Memory B cell (primary cell): Measurements from ENCODE around the gene KMO.

Experiments
- ATAC-seq: fragments of 150-1000 bp; cut with Tn5 transposase; 2 replicates; pipeline ENCODE4 v1.10.0; 2021; ENCODE audit warnings: low read depth, mild to moderate bottlenecking, moderate library complexity
- DNase-seq, 2 donors: peaks; one replicate each; pipeline ENCODE4 v3.0.0; 2022; ENCODE audit warnings: low spot score in 2 of 2
- H3K27ac Mint-ChIP-seq: one replicate; pipeline ENCODE4 v1.8.0; 2022; ENCODE audit warnings: mild to moderate bottlenecking, moderate library complexity, mixed read lengths
- H3K27me3 Mint-ChIP-seq: one replicate; pipeline ENCODE4 v1.8.0; 2022; ENCODE audit warnings: mixed read lengths
- H3K36me3 Mint-ChIP-seq: one replicate; pipeline ENCODE4 v1.8.0; 2022; ENCODE audit warnings: mild to moderate bottlenecking, mixed read lengths
- H3K4me1 Mint-ChIP-seq: one replicate; pipeline ENCODE4 v1.8.0; 2022; ENCODE audit warnings: mixed read lengths
- H3K4me3 Mint-ChIP-seq: one replicate; pipeline ENCODE4 v1.8.0; 2022; ENCODE audit warnings: mild to moderate bottlenecking, moderate library complexity, mixed read lengths
- H3K9me3 Mint-ChIP-seq: one replicate; pipeline ENCODE4 v1.8.0; 2022; ENCODE audit warnings: mixed read lengths

The KMO gene

DNA sequence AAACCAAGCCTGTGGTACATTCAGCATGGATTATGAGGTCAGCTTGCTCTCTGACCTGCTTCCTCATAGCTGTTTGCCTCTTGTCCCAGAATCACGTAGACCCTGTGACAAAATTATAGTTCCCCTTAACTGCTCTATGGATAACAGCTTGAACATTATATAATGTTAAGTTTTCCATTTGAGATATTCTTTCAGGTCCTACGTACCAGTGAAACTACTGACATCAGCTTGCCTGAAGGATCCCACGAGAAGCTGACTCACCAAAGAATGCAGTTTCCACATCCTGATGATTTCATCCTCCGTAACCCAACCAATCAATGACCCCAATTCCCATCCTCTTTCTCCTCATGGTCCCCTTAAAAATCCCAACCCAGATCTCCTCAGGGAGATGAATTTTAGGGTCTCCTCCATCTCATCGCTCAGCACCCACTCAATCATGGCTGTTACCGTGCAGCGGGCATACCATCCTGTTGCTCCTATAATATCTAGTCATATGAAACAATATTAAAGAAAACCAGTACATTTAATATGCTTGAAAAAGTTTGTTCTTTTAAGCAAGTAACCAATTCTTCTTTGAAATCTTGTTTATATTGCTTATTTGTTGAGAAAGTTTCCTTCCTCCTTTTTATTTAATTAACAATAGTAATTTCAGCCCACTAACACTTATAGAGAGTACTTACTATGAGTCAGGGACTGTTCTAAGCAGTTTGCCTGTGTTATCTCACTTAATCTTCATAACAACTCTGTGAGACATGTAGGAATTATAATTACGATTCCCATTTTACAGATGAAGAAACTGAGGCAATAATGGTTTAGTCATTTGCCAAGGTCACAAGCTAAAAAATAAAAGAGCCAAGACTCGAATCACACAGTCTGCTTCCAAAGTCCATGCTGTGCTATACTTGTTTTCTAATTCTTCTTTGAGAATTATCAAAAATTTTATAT is 80.6 kb downstream of the KMO start:
- DNase-seq (no peak), ATAC-seq (no peak)
- peaks cover 5% of the 10 kb centered on the region for H3K36me3 Mint-ChIP-seq
- no peaks in the 10 kb centered on the region for H3K27me3 Mint-ChIP-seq
- no peak overlapping the region for H3K27ac Mint-ChIP-seq
- H3K9me3 Mint-ChIP-seq = no peaks in the 10 kb centered on the region
- no peak overlapping the region for H3K4me3 Mint-ChIP-seq
- H3K4me1 Mint-ChIP-seq = peaks cover 18% of the 10 kb centered on the region

DNA sequence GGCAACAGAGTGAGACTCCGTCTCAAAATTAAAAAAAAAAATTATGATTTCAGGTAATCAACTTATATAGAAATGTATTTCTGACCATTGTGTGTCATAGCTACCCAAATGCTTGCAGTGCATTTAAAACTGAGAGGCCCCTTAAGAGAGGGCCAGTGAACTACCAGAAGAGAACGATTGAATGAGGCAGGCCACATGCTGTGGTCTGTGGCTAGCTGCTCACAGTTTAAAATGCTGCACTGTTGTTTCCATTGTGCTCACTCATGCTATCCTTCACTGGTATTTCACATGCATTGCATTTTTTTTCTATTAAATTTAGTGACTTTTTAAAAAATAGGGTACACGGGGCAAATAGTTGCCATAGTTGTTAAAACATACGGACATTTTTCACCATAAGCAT is 82.0 kb downstream of the KMO start:
- H3K4me1 Mint-ChIP-seq = peaks cover 17% of the 10 kb centered on the region
- H3K4me3 Mint-ChIP-seq = no peak overlapping the region
- peaks cover 7% of the 10 kb centered on the region for H3K36me3 Mint-ChIP-seq
- no peak overlapping the region for H3K27ac Mint-ChIP-seq
- no peaks in the 10 kb centered on the region for H3K27me3 Mint-ChIP-seq
- no peaks in the 10 kb centered on the region for H3K9me3 Mint-ChIP-seq
- no peak for DNase-seq
- ATAC-seq = no peak

DNA sequence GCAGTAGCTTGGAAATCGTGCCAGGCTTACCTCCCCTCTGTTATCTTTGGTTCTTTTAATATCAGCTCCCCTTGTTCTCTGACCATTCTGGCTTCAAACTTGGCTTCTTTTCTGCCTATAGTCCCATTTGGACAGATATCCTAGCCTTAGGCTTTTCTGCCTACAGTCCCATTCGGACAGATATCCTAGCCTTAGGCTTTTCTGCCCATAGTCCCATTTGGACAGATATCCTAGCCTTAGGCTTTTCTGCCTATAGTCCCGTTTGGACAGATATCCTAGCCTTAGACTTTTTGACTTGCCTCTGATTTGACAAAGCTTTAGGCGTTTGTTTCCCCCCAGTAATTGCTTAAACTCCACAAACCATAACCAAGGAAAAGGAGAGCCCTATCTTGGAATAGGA is 82.4 kb downstream of the KMO start:
- no peak for DNase-seq
- Mint-ChIP-seq H3K27ac (no peak overlapping the region), H3K4me3 (no peak overlapping the region), H3K36me3 (peaks cover 7% of the 10 kb centered on the region), H3K27me3 (no peaks in the 10 kb centered on the region), H3K4me1 (peaks cover 17% of the 10 kb centered on the region), H3K9me3 (no peaks in the 10 kb centered on the region)
- ATAC-seq = no peak

DNA sequence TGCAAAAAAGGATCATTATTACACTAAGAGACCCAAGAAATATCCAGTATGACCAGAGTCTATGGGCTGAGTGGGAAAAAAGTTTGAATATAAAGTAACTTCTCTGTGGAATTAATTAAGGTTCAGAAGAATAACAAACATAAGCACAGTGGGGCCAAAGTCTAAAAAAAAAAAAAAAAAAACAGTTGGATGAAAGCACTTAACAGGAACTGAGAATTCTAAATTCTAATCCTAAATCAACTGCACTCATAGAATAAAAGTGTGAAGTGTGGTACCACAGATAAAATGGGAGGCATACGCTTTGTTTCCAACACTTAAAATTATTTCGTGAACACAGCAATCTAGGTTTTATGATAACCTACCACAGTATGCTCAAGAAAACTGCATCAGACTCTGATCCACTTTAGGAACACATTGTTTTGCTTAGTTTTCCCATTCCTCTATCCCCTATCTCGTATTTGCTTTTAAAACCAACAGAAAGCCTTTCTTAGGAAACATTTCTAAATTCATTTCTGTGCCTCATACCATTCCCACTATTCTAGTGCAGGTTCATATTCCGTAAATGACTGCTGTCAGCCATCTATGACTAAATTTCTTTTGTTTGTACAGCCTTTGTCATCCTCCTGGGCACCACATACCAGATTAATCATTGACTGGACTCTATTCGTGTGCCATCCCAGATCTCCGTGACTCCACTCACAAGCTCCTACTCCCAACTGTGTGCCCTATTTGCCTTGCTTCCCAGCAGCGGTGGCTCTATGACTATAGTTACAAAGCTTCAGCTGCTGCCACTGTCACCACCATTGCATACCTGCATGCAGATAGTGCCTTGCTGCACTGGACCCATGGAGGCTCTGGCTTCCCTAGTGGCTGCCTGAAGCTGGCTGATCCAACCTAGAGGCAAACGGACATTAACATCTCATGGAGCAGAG is 83.1 kb downstream of the KMO start:
- ATAC-seq = no peak
- no peak overlapping the region for H3K27ac Mint-ChIP-seq
- DNase-seq = no peak

DNA sequence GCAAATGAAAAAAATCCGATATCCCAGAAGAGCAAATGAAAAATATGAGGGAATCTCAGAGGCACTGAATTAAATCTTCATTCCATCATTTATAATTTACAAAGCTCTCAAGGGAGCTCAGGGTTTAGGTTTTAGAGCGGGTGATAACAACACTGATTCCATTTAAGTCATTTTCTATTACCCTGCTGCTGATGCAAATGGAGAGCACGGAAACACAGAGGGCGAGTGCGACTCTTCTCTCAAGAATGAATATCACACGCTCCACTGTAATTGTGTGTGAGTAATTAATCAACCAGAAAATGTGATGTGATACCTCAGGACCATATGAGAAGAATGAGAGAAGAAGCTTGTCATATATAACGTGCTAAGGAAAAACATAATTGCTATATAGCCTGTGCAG is 85.2 kb downstream of the KMO start:
- Mint-ChIP-seq H3K36me3 (peaks cover 11% of the 10 kb centered on the region), H3K4me1 (peaks cover 17% of the 10 kb centered on the region), H3K27ac (peak overlapping the region; percentile 62), H3K4me3 (no peak overlapping the region), H3K9me3 (no peaks in the 10 kb centered on the region), H3K27me3 (no peaks in the 10 kb centered on the region)
- no peak for DNase-seq
- ATAC-seq = no peak

More for the DNA sequence above, 83.1 kb downstream of the KMO start:
- no peak overlapping the region for H3K4me3 Mint-ChIP-seq
- H3K4me1 Mint-ChIP-seq = peaks cover 17% of the 10 kb centered on the region
- H3K27me3 Mint-ChIP-seq = no peaks in the 10 kb centered on the region
- H3K9me3 Mint-ChIP-seq = no peaks in the 10 kb centered on the region
- H3K36me3 Mint-ChIP-seq = peaks cover 7% of the 10 kb centered on the region

DNA sequence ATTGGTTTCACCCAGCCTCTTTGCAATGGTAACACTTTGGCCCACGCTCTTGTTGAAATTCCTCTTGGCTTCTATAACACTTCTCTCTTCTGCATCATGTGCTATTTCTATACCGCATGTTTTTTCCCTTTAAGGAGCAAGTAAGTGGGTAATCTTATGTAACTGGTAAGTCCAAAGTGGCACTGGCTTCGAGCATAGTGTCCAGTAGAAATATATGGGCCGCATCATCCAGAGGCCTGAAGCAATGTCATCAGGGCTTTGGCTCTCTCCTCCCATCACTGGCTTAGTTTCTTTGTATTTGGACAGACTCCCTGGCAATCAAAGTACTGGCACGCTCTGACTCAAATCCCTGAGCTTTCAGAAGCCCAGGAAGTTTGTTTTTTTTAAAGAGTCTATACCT is 90.5 kb downstream of the KMO start:
- H3K4me3 Mint-ChIP-seq = no peak overlapping the region
- no peaks in the 10 kb centered on the region for H3K27me3 Mint-ChIP-seq
- peaks cover 8% of the 10 kb centered on the region for H3K36me3 Mint-ChIP-seq
- ATAC-seq = no peak
- H3K9me3 Mint-ChIP-seq = no peaks in the 10 kb centered on the region
- DNase-seq = no peak
- peaks cover 13% of the 10 kb centered on the region for H3K4me1 Mint-ChIP-seq
- H3K27ac Mint-ChIP-seq = no peak overlapping the region

DNA sequence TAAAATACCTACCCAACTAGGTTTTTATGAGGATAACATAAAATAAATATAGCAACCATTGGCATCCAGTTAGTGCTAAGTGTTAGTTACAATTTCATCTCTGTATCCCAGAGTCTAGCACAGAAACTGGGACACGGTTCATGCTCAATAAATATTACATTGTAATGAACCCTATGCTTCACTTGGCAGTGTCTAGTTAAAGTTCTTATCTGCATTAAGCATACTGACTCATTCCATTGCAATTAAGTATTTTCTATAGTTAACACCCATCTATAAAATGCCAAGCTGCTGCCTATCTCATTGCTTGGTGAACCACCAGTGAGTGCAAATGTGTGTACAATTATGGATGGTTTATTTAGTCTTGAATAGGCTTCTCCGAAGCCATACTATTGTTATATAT is 92.8 kb downstream of the KMO start:
- Mint-ChIP-seq H3K27ac (no peak overlapping the region), H3K9me3 (no peaks in the 10 kb centered on the region), H3K4me1 (peaks cover 19% of the 10 kb centered on the region), H3K4me3 (no peak overlapping the region), H3K27me3 (no peaks in the 10 kb centered on the region), H3K36me3 (peaks cover 6% of the 10 kb centered on the region)
- ATAC-seq = no peak
- no peak for DNase-seq

DNA sequence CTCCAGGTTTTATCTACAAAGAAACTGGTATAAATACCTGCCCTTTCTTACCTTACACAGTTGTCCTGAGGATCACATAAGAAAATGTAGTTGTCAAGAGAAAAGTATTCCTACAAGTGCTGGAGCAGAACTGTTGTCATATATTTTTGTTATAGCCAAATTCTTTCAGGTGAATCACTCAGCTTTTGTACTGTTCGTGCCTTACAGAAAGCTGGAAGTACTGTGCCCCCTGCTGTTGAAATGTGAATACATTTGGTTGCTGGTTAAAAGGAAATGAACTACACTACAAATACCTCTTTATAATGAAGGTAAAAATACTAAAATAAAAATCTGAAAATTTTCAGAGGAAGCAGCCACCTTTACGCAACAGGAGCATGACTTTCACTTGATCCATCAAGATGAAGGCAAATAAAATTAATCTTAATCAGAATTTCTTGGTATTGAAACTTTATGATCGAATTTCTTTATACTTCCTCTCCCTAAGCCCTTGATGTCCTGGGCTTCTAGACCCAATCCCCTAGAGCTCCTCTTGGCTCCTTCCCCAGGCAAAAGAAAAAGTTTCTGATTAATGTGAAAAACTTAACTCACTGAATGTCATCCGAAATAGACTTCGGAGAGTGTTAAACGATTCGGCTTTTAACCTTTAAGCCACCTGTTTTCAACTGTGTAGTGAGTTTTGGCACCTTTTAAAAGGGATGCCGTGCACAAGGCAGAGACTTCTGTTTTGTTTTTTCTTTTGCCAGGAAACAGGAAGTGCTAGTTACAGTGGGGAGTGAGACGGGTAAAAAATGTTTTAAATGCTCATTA is 95.5 kb downstream of the KMO start:
- Mint-ChIP-seq H3K9me3 (no peaks in the 10 kb centered on the region), H3K4me3 (peak overlapping the region; percentile 73), H3K27me3 (no peaks in the 10 kb centered on the region), H3K4me1 (peaks cover 20% of the 10 kb centered on the region), H3K27ac (peak overlapping the region; percentile 85), H3K36me3 (peaks cover 3% of the 10 kb centered on the region)
- peak; percentile 89 for ATAC-seq
- peak; percentile 41 to 53 for DNase-seq

DNA sequence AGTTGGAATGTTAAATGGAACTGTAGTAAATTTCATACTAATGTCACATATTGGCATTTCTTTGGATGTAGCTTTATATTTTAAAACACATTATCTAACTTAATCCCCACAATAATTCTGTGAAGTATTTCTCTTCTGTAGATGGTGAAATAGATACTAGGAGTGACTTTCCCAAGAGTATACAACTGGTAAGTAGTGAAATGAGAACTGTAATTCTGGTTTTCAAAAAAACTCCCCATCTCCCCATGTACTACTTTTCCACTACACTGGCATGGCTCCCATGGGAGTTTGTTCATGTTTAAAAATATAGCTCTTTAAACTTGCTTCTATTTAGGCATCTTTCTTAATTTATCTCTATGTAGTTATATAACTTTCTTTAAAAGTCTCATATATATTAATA is 97.8 kb downstream of the KMO start:
- no peaks in the 10 kb centered on the region for H3K27me3 Mint-ChIP-seq
- H3K4me3 Mint-ChIP-seq = no peak overlapping the region
- DNase-seq (no peak), ATAC-seq (no peak)
- no peaks in the 10 kb centered on the region for H3K9me3 Mint-ChIP-seq
- peaks cover 10% of the 10 kb centered on the region for H3K36me3 Mint-ChIP-seq
- H3K27ac Mint-ChIP-seq = no peak overlapping the region
- peaks cover 16% of the 10 kb centered on the region for H3K4me1 Mint-ChIP-seq

DNA sequence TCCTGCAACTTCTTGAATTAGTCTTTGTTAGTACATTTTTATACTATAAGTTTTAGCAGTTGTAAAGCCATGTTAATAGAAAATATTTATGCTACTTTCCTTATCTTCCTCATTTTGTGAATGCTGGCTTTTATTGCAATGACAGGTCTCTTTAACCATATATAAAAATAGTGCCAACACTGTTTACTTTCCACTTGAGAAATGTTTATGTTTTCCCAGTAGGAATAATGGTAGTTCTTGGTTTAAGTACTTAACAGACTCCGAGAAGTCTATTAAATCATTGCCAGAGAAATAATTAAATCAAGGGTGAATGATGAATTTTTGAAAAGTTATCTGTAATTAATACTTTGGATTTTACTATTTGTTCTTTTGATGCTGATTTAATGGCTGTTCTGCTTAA is 98.3 kb downstream of the KMO start:
- H3K36me3 Mint-ChIP-seq = peaks cover 15% of the 10 kb centered on the region
- peaks cover 20% of the 10 kb centered on the region for H3K4me1 Mint-ChIP-seq
- H3K4me3 Mint-ChIP-seq = no peak overlapping the region
- no peak for DNase-seq
- H3K9me3 Mint-ChIP-seq = no peaks in the 10 kb centered on the region
- no peaks in the 10 kb centered on the region for H3K27me3 Mint-ChIP-seq
- H3K27ac Mint-ChIP-seq = no peak overlapping the region
- no peak for ATAC-seq

DNA sequence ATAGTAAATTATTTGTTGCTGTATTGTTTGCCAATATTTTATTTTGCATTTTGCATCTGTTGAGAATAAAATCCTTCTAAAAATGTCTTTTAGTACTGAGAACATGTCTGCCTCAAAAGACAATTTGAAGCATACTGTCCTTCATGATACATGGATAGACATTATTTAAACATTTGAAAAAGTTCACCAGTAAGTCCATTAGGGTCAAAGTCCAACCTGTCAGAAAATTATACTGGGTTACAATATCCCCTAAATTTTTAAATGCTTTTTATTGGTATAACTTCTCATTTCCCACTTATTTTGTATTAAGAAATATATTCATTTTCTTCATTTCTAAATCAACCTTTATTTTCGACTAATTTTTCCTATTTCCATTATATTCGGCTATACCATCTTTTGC is 98.7 kb downstream of the KMO start:
- H3K4me3 Mint-ChIP-seq = no peak overlapping the region
- H3K9me3 Mint-ChIP-seq = no peaks in the 10 kb centered on the region
- DNase-seq (no peak), ATAC-seq (no peak)
- peaks cover 17% of the 10 kb centered on the region for H3K36me3 Mint-ChIP-seq
- H3K27ac Mint-ChIP-seq = no peak overlapping the region
- H3K27me3 Mint-ChIP-seq = no peaks in the 10 kb centered on the region
- H3K4me1 Mint-ChIP-seq = peaks cover 22% of the 10 kb centered on the region

DNA sequence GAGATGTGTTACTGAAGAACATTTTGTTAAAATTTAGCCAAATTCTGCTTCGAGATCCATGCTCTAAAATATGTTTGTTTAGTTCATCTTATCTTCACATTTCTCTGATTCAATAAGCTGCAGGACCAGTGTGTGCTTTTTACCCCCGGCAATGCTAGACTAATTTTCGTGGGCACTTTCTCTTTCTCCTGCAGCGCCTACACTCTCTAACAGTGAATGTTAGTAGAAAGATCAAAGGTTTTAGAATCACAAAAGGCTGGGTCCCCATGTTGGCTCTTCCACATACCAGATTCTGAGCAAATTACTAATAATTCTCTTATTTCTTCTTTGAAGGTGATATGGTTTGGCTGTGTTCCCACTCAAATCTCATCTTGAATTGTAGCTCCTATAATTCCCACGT is 99.5 kb downstream of the KMO start:
- H3K4me3 Mint-ChIP-seq = no peak overlapping the region
- H3K27ac Mint-ChIP-seq = peak overlapping the region; percentile 46
- ATAC-seq (no peak), DNase-seq (no peak)
- H3K36me3 Mint-ChIP-seq = peaks cover 17% of the 10 kb centered on the region
- no peaks in the 10 kb centered on the region for H3K9me3 Mint-ChIP-seq
- no peaks in the 10 kb centered on the region for H3K27me3 Mint-ChIP-seq
- peaks cover 22% of the 10 kb centered on the region for H3K4me1 Mint-ChIP-seq

DNA sequence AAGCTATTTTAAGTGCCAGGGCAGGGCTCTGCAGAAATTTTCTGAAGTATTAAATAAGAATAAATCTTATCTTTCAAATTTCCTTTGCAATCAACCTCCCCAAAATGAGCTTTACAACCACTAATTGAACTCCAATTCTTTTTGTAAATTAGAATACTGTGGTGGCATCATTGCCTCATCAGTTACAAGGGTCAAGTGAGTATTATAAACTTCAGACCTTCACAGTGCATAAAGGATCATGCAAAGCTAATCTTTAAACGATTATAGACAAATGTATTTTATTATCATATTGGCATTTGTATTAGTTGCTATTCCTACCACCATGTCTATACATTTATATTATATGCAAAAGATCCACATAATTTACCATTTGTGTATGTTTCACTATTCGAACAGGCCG is 100.8 kb downstream of the KMO start:
- DNase-seq (no peak), ATAC-seq (no peak)
- no peaks in the 10 kb centered on the region for H3K27me3 Mint-ChIP-seq
- H3K36me3 Mint-ChIP-seq = peaks cover 17% of the 10 kb centered on the region
- no peak overlapping the region for H3K4me3 Mint-ChIP-seq
- no peaks in the 10 kb centered on the region for H3K9me3 Mint-ChIP-seq
- peaks cover 30% of the 10 kb centered on the region for H3K4me1 Mint-ChIP-seq
- H3K27ac Mint-ChIP-seq = no peak overlapping the region
